ENCODE data around the gene FKBP1A.

GRCh38 chr20:1392443-1392692 is 486 bp downstream of the FKBP1A start:
- TF ChIP-seq CTCF (IDR thresholded peaks at IDR 0.05; ENCODE audit: low read depth, low read length), result no peak
- TF ChIP-seq EZH2phosphoT487 (IDR thresholded peaks at IDR 0.05; ENCODE audit: low read depth), result no peak

Data from OCI-LY3 (cell line).